ENCODE data around the gene ZG16B. TPM values are rescaled to one million over a fixed set of nuclear protein-coding genes. Genes with fewer than 3 reads are reported as not detected.

Gene ZG16B
- total and polyA plus RNA-seq, 2 of the 8 experiments (the other 6 are each of a cell fraction or from before 2014, with no cell fraction given), result 0.11 TPM; not detected in 1

- TF ChIP-seq BACH1 (IDR thresholded peaks at IDR 0.05; ENCODE audit: low read length), result no peak
- Histone ChIP-seq H2BK20ac (ENCODE audit: low read length) (no peak overlapping the region), H4K20me1 (replicated peaks in 1 of 2; ENCODE audit: control insufficient read depth in 1 of 2, insufficient read depth in 2 of 2, low read length in 2 of 2) (peaks cover 0 to 2% of the 10 kb centered on the region in 2 experiments), H3K18ac (ENCODE audit: extremely low read depth, low read length) (no peak overlapping the region), H3K27me3 (replicated peaks in 1 of 4; ENCODE audit: control insufficient read depth in 3 of 4, extremely low read depth in 1 of 4, insufficient read depth in 3 of 4, low read length in 3 of 4) (no peaks in the 10 kb centered on the region; a peak in 1 of 7 replicates), H3K4me3 (ENCODE audit: extremely low read depth in 1 of 4, insufficient read depth in 2 of 4, low read depth in 3 of 4, low read length in 4 of 4) (no peak overlapping the region), H3K56ac (replicated peaks; ENCODE audit: insufficient read length, low read depth, low read length) (no peak overlapping the region), H3K9ac (replicated peaks in 1 of 4; ENCODE audit: extremely low read depth in 1 of 4, low read depth in 3 of 4, low read length in 3 of 4) (no peak overlapping the region), H3K23ac (ENCODE audit: insufficient read length) (no peak overlapping the region), H3K27ac (ENCODE audit: low read depth, low read length) (no peak overlapping the region), H3K4me1 (replicated peaks in 1 of 4; ENCODE audit: control insufficient read depth in 3 of 4, insufficient read depth in 4 of 4, low read length in 3 of 4) (no peaks in the 10 kb centered on the region), H2BK15ac (ENCODE audit: low read length) (no peak overlapping the region), H3K14ac (ENCODE audit: insufficient read length) (no peak overlapping the region), H4K8ac (ENCODE audit: extremely low read depth, insufficient read depth, low read length) (no peak overlapping the region), H2BK120ac (replicated peaks; ENCODE audit: low read depth, low read length) (no peak overlapping the region), H4K91ac (replicated peaks; ENCODE audit: insufficient read length, low read length) (no peak overlapping the region), H2AK5ac (ENCODE audit: low read depth, low read length) (no peak overlapping the region), H3K4ac (replicated peaks; ENCODE audit: insufficient read length, low read depth, low read length) (no peak overlapping the region), H2BK5ac (ENCODE audit: low read depth, low read length) (no peak overlapping the region), H3K79me2 (ENCODE audit: control insufficient read depth in 1 of 2, insufficient read depth in 2 of 2, low read length in 2 of 2) (no peaks in the 10 kb centered on the region), H3K79me1 (ENCODE audit: low read depth, low read length) (no peaks in the 10 kb centered on the region), H3K23me2 (ENCODE audit: low read depth, low read length) (no peaks in the 10 kb centered on the region), H3K9me3 (ENCODE audit: insufficient read depth in 2 of 2, low read depth in 1 of 2, low read length in 1 of 2) (peaks cover 13 to 24% of the 10 kb centered on the region in 2 experiments), H2BK12ac (ENCODE audit: low read depth, low read length) (no peak overlapping the region), H3K36me3 (ENCODE audit: control insufficient read depth in 2 of 4, insufficient read depth in 4 of 4, low read length in 3 of 4) (no peaks in the 10 kb centered on the region), H4K5ac (ENCODE audit: insufficient read length, low read depth, low read length) (no peak overlapping the region), H2AFZ (ENCODE audit: low read length) (no peak overlapping the region), H3K4me2 (ENCODE audit: insufficient read depth in 1 of 2, low read depth in 2 of 2, low read length in 2 of 2) (no peak overlapping the region)
- DNase-seq (ENCODE audit: low read depth in 1 of 2, low spot score in 2 of 2) (no peak), FAIRE-seq (no peak)
- WGBS, 2 experiments (ENCODE audit: extremely low coverage in 1 of 2, insufficient coverage in 1 of 2, insufficient read length in 1 of 2, insufficient replicate concordance in 2 of 2, low coverage in 1 of 2, low lambda C conversion rate in 2 of 2, missing lambda C conversion rate in 1 of 2), result 71% methylated on average over 3 of the region's 3 CpGs; no CpG with 5 or more reads in 1 of the 2 experiments
- POLR2A ChIA-PET (ENCODE audit: partially characterized antibody), result no interaction called here
- CTCF ChIA-PET (ENCODE audit: partially characterized antibody), result interaction anchor here (0.7 kb wide), 1 partner anchor 9 kb away, joined by 5 read pairs; no protein-coding TSS in a partner anchor
Observed at GRCh38 chr16:2803545-2804195, 26.4 kb upstream of the ZG16B start.

All from H1 (cell line).